GM19324 (cell line): ENCODE data around the gene LRP2BP.
A peak's percentile ranks its signal among the peaks of the same experiment; 100 is the strongest.
"Not testable (repeated sequence)": the region's sequence is repeated elsewhere in the genome, so short reads cannot be mapped to it uniquely, and the experiment has no call there.

Source experiments
- ATAC-seq: cut with Tn5 transposase; IDR thresholded peaks from one replicate; pipeline ENCODE4 v1.9.1; 2021; ENCODE audit warnings: mild to moderate bottlenecking, moderate library complexity; ENCODE audit not compliant: unreplicated experiment, low FRiP score

Gene LRP2BP

GRCh38 chr4:185332575-185333464 lies 62.9 kb downstream of the LRP2BP start:
- ATAC-seq, result peak; percentile 60

- not testable (repeated sequence) for ATAC-seq
These were observed 65.7 kb downstream of the LRP2BP start for GRCh38 chr4:185329879-185330510.

GRCh38 chr4:185328586-185328985 lies 67.1 kb downstream of the LRP2BP start:
- no peak for ATAC-seq

DNA sequence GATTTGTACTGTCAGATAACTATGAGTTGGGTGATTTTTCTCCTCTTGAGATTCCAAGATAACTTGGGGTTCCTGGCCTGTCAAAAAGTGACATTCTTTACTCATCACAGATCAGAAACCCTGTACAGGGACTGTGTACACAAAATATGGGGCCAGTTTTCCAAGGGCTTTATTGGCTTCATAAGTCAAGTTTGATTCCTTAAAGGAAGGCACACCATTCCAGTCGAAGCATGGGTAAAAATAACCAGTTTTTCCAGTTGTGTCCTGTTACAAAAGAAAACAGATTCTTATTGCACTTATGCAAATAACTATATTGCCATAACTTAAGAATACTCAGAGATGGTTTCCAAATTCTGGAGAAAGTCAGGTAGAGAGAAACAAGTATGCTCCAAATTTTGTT lies 70.0 kb downstream of the LRP2BP start:
- not testable (repeated sequence) for ATAC-seq

- not testable (repeated sequence) for ATAC-seq
These were observed 71.4 kb downstream of the LRP2BP start for GRCh38 chr4:185324361-185324760.

DNA sequence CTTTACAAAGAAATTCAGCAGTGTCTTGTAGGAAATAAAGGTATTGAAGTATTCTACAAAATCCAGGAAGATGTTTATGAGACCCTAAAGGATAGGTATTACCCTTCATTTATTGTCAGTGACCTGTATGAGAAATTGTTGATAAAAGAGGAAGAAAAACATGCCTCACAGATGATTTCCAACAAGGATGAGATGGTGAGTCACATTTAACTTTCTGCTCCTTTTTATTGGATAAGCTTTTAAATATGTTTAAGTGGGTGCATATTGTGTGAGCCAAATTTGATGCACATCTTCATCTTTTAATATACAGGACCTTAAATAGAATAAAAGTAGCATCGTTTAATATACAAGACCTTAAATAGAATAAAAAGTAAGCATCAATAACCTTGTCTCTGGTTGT lies 72.1 kb downstream of the LRP2BP start:
- ATAC-seq, result no peak

- ATAC-seq, result no peak
These were observed 72.9 kb downstream of the LRP2BP start for GRCh38 chr4:185322803-185323202.

GRCh38 chr4:185318679-185319078 lies 77.0 kb downstream of the LRP2BP start:
- no peak for ATAC-seq

DNA sequence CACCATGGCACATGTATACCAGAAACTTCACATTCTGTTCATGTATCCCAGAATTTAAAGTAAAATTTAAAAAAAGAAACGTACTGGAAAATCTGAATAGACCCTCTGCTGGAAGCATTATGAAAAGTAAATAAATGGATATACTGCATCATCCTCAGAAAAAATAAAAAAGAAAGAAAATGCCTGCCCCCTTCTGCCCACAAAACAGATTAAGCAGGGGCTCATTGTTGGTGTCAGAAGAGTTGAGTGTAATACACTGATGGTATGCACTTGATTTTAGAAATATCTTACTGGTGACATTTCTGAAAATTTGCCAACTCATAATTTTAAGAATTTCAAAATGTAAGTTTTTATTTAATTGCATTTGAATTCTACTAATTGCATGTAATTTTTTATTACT lies 77.8 kb downstream of the LRP2BP start:
- no peak for ATAC-seq

- not testable (repeated sequence) for ATAC-seq
These were observed 78.3 kb downstream of the LRP2BP start for GRCh38 chr4:185317462-185317861.
